Testis (tissue), 3 donors: Measurements from ENCODE around the gene FRMD4B. TPM values are rescaled to one million over a fixed set of nuclear protein-coding genes. Genes with fewer than 3 reads are reported as not detected.

Experiments
- DNase-seq: peaks from one replicate; pipeline ENCODE4 v3.0.0-alpha.2; 2019
- H3K27ac ChIP-seq, 2 donors: fragments of 200-600 bp; sonication (generic); one replicate each; pipeline ENCODE4 v1.5.1; 2019
- H3K27me3 ChIP-seq: fragments of 200-600 bp; sonication (generic); one replicate; pipeline ENCODE4 v1.5.1; 2019
- H3K36me3 ChIP-seq: fragments of 200-600 bp; sonication (generic); one replicate; pipeline ENCODE4 v1.5.1; 2017; ENCODE audit warnings: low read depth; ENCODE audit errors: missing control alignments
- H3K4me1 ChIP-seq: fragments of 200-600 bp; sonication (generic); one replicate; pipeline ENCODE4 v1.5.1; 2019
- H3K4me3 ChIP-seq, 2 donors: fragments of 200-600 bp; sonication (generic); one replicate each; pipeline ENCODE4 v1.5.1; 2017 to 2019
- H3K9me3 ChIP-seq: fragments of 200-600 bp; sonication (generic); one replicate; pipeline ENCODE4 v1.5.1; 2017
- CTCF ChIP-seq, 3 experiments: fragments of 450-650 bp in 2 of 3; fragments of 200-600 bp in 1 of 3; sonication (generic) in 1 of 3; IDR thresholded peaks; one replicate each; pipeline ENCODE4 v1.5.1; 2016 to 2019; ENCODE audit warnings: antibody characterized with exemption in 3 of 3, mild to moderate bottlenecking in 2 of 3, moderate library complexity in 1 of 3
- POLR2A ChIP-seq: fragments of 450-650 bp; IDR thresholded peaks from one replicate; pipeline ENCODE4 v1.6.1; 2017; ENCODE audit warnings: antibody characterized with exemption, mild to moderate bottlenecking, moderate library complexity
- WGBS, 2 donors: methylation state at CpG; one replicate each; pipeline ENCODE4 v1.1.5; 2018; 5-methylcytosine and 5-hydroxymethylcytosine counted together
- intact Hi-C: fragments of 100-400 bp; cut with DNase I; formaldehyde crosslinking; loops from one replicate; pipeline ENCODE4 v1.15.1; 2023; ENCODE audit warnings: low total_unique reads
- polyA plus RNA-seq: library from polyadenylated mRNA; stranded (reverse); fragments of 350-450 nt; fragmentation: Illumina TruSeq; extraction: RNeasy Lipid Tissue Mini Kit (QIAGEN cat#74804); gene quantifications from one replicate; pipeline ENCODE4 v1.2.3, GENCODE V29; 2014; ENCODE audit warnings: low read depth, low replicate concordance; ENCODE audit not compliant: insufficient read depth
- total RNA-seq, 2 donors: library from RNA; depleted of rRNA; stranded (reverse); fragments of >200 nt; gene quantifications; one replicate each; pipeline ENCODE4 v1.2.3, GENCODE V29; 2016

FRMD4B gene
- total and polyA plus RNA-seq, 3 donors from 2014 or later, result 10.2 to 17.8 (median 13.7) TPM

- TF ChIP-seq CTCF (IDR thresholded peaks at IDR 0.05), result no peak
- TF ChIP-seq POLR2A, result no peak
- DNase-seq, result no peak
- no peak overlapping the region for H3K27ac ChIP-seq
- H3K4me1 ChIP-seq, result no peaks in the 10 kb centered on the region
- H3K27me3 ChIP-seq, result no peaks in the 10 kb centered on the region
- no peak overlapping the region for H3K4me3 ChIP-seq
- intact Hi-C loops, result no loop called here
- no peaks in the 10 kb centered on the region for H3K36me3 ChIP-seq
- H3K9me3 ChIP-seq, result no peaks in the 10 kb centered on the region
- WGBS, 2 donors, result 67% methylated on average over 10 of the region's 10 CpGs
Measured at GRCh38 chr3:69330891-69331400, 54.9 kb downstream of the FRMD4B start.

DNA sequence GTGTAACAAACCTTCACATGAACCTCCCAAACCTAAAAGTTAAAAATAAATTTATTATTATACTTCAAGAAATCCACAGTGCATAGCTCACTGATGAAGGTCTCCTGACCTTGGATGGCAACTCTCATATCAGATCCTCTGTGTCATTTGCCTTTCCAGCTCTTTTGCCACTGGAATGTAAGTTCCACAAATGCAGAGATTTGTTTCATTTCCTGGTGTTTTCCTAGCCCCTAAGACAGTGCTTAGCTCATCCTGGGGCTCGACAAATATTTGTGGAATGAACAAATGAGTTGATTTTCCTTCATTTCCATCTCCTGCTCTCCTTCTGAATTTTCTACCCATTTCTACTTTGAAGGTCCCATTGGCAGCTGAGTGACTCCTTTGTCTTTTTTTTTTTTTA, 56.0 kb downstream of the FRMD4B start:
- intact Hi-C loops, result no loop called here
- H3K36me3 ChIP-seq, result no peaks in the 10 kb centered on the region
- no peaks in the 10 kb centered on the region for H3K9me3 ChIP-seq
- no peaks in the 10 kb centered on the region for H3K27me3 ChIP-seq
- WGBS, 2 donors, result 74 to 84% methylated on average over 1 of the region's 1 CpG
- no peak overlapping the region for H3K4me3 ChIP-seq
- no peak for DNase-seq
- H3K27ac ChIP-seq, result no peak overlapping the region
- H3K4me1 ChIP-seq, result no peaks in the 10 kb centered on the region
- TF ChIP-seq POLR2A (no peak), CTCF (IDR thresholded peaks at IDR 0.05) (no peak)

DNA sequence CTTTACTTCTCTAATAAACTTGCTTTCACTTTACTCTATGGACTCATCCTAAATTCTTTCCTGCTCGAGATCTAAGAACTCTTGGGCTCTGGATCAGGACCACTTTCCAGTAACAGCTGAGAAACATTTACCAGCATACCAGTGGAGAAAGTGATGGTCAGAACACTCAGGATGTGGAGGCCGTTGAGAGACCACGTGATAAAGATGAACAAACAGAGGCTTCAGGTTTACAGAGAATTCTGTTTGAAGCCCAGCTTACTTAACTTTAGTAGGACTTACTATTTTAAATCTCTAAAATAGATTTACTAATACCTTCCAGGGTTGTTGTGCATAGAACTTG, 57.0 kb downstream of the FRMD4B start:
- Histone ChIP-seq H3K36me3 (no peaks in the 10 kb centered on the region), H3K27ac (no peak overlapping the region), H3K4me1 (no peaks in the 10 kb centered on the region), H3K27me3 (no peaks in the 10 kb centered on the region), H3K9me3 (no peaks in the 10 kb centered on the region), H3K4me3 (no peak overlapping the region)
- intact Hi-C loops, result no loop called here
- no peak for DNase-seq
- TF ChIP-seq CTCF (IDR thresholded peaks at IDR 0.05), result no peak
- TF ChIP-seq POLR2A, result no peak
- 44 to 61% methylated on average over 3 of the region's 3 CpGs for WGBS, 2 donors

- intact Hi-C loops, result no loop called here
- no peaks in the 10 kb centered on the region for H3K9me3 ChIP-seq
- H3K4me3 ChIP-seq, result no peak overlapping the region
- no peak overlapping the region for H3K27ac ChIP-seq
- WGBS, 2 donors, result 76 to 85% methylated on average over 4 of the region's 4 CpGs
- no peak for DNase-seq
- H3K4me1 ChIP-seq, result no peaks in the 10 kb centered on the region
- no peak for TF ChIP-seq CTCF (IDR thresholded peaks at IDR 0.05)
- TF ChIP-seq POLR2A, result no peak
- H3K36me3 ChIP-seq, result no peaks in the 10 kb centered on the region
- H3K27me3 ChIP-seq, result no peaks in the 10 kb centered on the region
Measured at GRCh38 chr3:69328103-69328962, 57.6 kb downstream of the FRMD4B start.

DNA sequence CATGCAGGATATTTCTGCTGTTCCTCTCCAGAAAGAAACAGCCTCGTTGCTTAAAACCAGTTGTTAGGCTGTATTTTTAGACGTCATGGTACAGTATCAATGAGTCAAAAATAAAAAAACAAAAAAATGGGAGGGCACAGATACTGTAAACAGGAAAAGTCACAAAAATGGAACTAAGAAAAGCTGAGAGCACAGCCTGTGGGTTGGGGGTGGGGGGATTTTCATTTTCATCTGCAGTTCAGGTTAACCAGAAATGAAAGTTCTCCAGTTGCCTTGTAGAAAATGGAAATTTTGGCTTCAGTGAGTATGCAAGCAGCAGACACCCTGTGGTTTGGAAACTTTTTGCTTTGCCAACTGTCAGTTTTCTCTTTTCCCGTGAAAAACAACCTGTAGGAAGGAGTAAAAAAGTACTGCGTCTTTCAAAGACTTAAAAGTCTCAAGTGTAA, 59.0 kb downstream of the FRMD4B start:
- no peaks in the 10 kb centered on the region for H3K36me3 ChIP-seq
- TF ChIP-seq CTCF (IDR thresholded peaks at IDR 0.05) (no peak), POLR2A (no peak)
- intact Hi-C loops, result no loop called here
- no peak overlapping the region for H3K27ac ChIP-seq
- H3K4me1 ChIP-seq, result no peaks in the 10 kb centered on the region
- H3K4me3 ChIP-seq, result no peak overlapping the region
- H3K27me3 ChIP-seq, result no peaks in the 10 kb centered on the region
- no peaks in the 10 kb centered on the region for H3K9me3 ChIP-seq
- DNase-seq, result no peak
- WGBS, 2 donors, result 53 to 55% methylated on average over 4 of the region's 4 CpGs
